Vagina (tissue), 2 donors: ENCODE measurements around the gene PNPLA2. TPM values are rescaled to one million over a fixed set of nuclear protein-coding genes. Genes with fewer than 3 reads are reported as not detected.

Experiments
- DNase-seq, 2 donors: peaks; one replicate each; pipeline ENCODE4 v3.0.0-alpha.2; 2017; ENCODE audit errors: extremely low spot score in 2 of 2
- H3K27ac ChIP-seq: fragments of 200-600 bp; sonication (generic); one replicate; pipeline ENCODE4 v1.5.1; 2019
- H3K27me3 ChIP-seq: fragments of 200-600 bp; sonication (generic); one replicate; pipeline ENCODE4 v1.5.1; 2019
- H3K36me3 ChIP-seq, 2 donors: fragments of 200-600 bp; sonication (generic); one replicate each; pipeline ENCODE4 v1.5.1; 2017 to 2019
- H3K4me1 ChIP-seq: fragments of 200-600 bp; sonication (generic); one replicate; pipeline ENCODE4 v1.5.1; 2019
- H3K4me3 ChIP-seq, 2 donors: fragments of 200-600 bp; sonication (generic); 1 replicate in 1 of 2; 2 replicates in 1 of 2; pipeline ENCODE4 v1.5.1; 2016 to 2019
- H3K9me3 ChIP-seq: fragments of 200-600 bp; sonication (generic); one replicate; pipeline ENCODE4 v1.5.1; 2019
- CTCF ChIP-seq, 3 experiments: fragments of 450-650 bp in 2 of 3; fragments of 200-600 bp in 1 of 3; sonication (generic) in 1 of 3; IDR thresholded peaks; one replicate each; pipeline ENCODE4 v1.5.1; 2017 to 2019; ENCODE audit warnings: antibody characterized with exemption in 3 of 3, mild to moderate bottlenecking in 2 of 3, moderate library complexity in 2 of 3
- POLR2A ChIP-seq, 2 donors: fragments of 450-650 bp; IDR thresholded peaks; one replicate each; pipeline ENCODE4 v1.6.1; 2017; ENCODE audit warnings: antibody characterized with exemption in 2 of 2, mild to moderate bottlenecking in 2 of 2, moderate library complexity in 2 of 2
- POLR2AphosphoS5 ChIP-seq, 2 donors: sonication (generic); formaldehyde crosslinking; IDR thresholded peaks; one replicate each; pipeline ENCODE4 v1.9.0; 2017; ENCODE audit warnings: antibody characterized with exemption in 2 of 2, mild to moderate bottlenecking in 2 of 2, low read depth in 1 of 2; ENCODE audit not compliant: insufficient read depth in 1 of 2
- intact Hi-C: fragments of 100-400 bp; cut with DNase I; formaldehyde crosslinking; loops from one replicate; pipeline ENCODE4 v1.15.1; 2023
- total RNA-seq: library from RNA; depleted of rRNA; stranded (reverse); fragments of >200 nt; gene quantifications from one replicate; pipeline ENCODE4 v1.2.3, GENCODE V29; 2016

The PNPLA2 gene
- total RNA-seq, 1 donor from 2014 or later = 103 TPM

- H3K4me3 ChIP-seq = peak overlapping the region; percentile 65 to 97
- intact Hi-C loops = no loop called here
- H3K4me1 ChIP-seq = peaks cover 37% of the 10 kb centered on the region
- H3K9me3 ChIP-seq = no peaks in the 10 kb centered on the region
- no peak for DNase-seq
- H3K36me3 ChIP-seq = peaks cover 0 to 12% of the 10 kb centered on the region in 2 donors
- no peaks in the 10 kb centered on the region for H3K27me3 ChIP-seq
- peak overlapping the region; percentile 87 for H3K27ac ChIP-seq
- TF ChIP-seq POLR2A (IDR thresholded peaks at IDR 0.05) (no peak), POLR2AphosphoS5 (IDR thresholded peaks at IDR 0.05; ENCODE audit: insufficient read depth in 1 of 2, low read depth in 1 of 2) (peak; percentile 19 to 66)
These were observed 21.2 kb upstream of the PNPLA2 start for GRCh38 chr11:797296-798092.

DNA sequence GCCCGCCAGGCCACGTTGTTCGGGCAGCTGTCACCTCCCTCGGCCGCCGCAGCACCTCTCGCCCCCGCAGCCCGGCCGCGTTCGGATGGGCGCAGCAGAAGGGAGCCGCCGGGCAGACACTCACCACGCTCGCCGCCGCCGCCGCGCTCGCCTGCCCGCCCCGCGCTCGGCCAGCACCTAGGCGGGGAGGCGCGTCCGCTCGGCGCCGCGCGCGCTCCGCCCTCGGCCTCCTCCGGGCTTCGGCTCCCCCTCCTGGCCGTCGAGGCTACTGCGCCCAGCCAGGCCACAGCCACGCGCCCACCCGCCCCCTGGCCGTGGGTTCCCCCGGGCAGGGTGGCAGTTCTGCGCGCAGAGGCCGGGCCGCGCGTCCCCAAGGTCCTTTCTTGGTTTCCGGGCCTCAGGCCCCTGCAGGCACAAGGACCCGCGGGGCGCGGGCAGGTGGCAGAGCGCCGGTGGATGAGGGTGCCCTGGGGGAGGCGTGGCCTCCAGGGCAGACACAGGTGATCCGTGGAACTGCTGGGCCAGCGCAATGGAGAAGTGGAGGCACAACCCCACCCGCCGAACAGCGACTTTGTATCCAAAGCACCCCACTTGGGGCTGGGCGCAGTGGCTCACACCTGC, 20.5 kb upstream of the PNPLA2 start, which contains the start of gene SLC25A22:
TSS of gene SLC25A22 (minus strand) at position 189 of the 621 bp plus-strand sequence. CDS start 3,275 bp downstream, outside the sequence.
- Histone ChIP-seq H3K4me1 (peaks cover 37% of the 10 kb centered on the region), H3K27me3 (no peaks in the 10 kb centered on the region), H3K36me3 (peaks cover 0 to 13% of the 10 kb centered on the region in 2 donors), H3K9me3 (no peaks in the 10 kb centered on the region), H3K27ac (peak within 1 kb of the TSS; percentile 87), H3K4me3 (peak within 1 kb of the TSS; percentile 65 to 97)
- no peak for TF ChIP-seq POLR2AphosphoS5 (IDR thresholded peaks at IDR 0.05; ENCODE audit: insufficient read depth in 1 of 2, low read depth in 1 of 2)
- peak; percentile 73 to 89 (median 77) for TF ChIP-seq CTCF (IDR thresholded peaks at IDR 0.05)
- no peak for DNase-seq
- intact Hi-C loops = no loop called here

DNA sequence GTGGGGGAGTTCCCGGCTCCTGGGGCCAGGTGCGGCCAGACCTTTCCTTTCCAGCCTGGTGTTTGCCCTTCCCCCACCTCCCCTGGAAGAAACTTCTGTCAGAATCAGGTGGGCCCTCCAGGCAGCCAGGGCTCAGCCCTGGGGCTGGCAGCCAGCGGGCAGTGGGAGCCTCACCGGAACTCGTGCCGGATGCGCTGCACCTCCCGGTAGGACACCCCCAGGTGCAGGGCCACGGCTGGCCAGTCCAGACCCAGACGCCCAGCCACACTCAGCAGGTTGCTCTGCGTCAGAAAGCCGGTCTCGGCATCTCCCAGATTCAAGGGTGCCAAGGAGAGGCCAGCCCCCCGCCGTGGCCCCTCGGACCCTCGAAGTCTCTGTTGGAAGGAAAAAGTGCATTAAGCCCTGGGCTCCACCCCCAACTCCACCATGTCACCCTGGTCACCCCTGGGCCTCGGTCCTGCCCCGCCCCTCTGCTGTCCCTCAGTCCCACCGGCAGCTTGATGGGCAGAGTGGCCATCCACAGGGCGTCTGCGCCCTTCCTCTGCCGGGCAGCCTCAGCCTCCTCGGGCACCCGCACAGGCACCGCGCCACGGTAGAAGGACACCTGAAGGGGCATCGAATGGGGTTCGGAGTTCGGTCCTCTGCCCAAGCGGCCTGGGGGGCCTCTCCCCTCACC, 18.9 kb upstream of the PNPLA2 start:
- Histone ChIP-seq H3K9me3 (no peaks in the 10 kb centered on the region), H3K4me1 (peaks cover 42% of the 10 kb centered on the region), H3K4me3 (no peak overlapping the region), H3K27me3 (no peaks in the 10 kb centered on the region), H3K36me3 (peaks cover 0 to 13% of the 10 kb centered on the region in 2 donors), H3K27ac (no peak overlapping the region)
- TF ChIP-seq POLR2AphosphoS5 (IDR thresholded peaks at IDR 0.05; ENCODE audit: insufficient read depth in 1 of 2, low read depth in 1 of 2) (no peak), POLR2A (IDR thresholded peaks at IDR 0.05) (no peak), CTCF (IDR thresholded peaks at IDR 0.05) (no peak)
- intact Hi-C loops = no loop called here
- no peak for DNase-seq

GRCh38 chr11:800473-800872, 18.2 kb upstream of the PNPLA2 start:
- Histone ChIP-seq H3K27ac (no peak overlapping the region), H3K9me3 (no peaks in the 10 kb centered on the region), H3K4me1 (peaks cover 39% of the 10 kb centered on the region), H3K27me3 (no peaks in the 10 kb centered on the region), H3K36me3 (peaks cover 0 to 13% of the 10 kb centered on the region in 2 donors), H3K4me3 (no peak overlapping the region)
- TF ChIP-seq CTCF (IDR thresholded peaks at IDR 0.05) (no peak), POLR2A (IDR thresholded peaks at IDR 0.05) (no peak), POLR2AphosphoS5 (IDR thresholded peaks at IDR 0.05; ENCODE audit: insufficient read depth in 1 of 2, low read depth in 1 of 2) (no peak)
- intact Hi-C loops = no loop called here
- no peak for DNase-seq

DNA sequence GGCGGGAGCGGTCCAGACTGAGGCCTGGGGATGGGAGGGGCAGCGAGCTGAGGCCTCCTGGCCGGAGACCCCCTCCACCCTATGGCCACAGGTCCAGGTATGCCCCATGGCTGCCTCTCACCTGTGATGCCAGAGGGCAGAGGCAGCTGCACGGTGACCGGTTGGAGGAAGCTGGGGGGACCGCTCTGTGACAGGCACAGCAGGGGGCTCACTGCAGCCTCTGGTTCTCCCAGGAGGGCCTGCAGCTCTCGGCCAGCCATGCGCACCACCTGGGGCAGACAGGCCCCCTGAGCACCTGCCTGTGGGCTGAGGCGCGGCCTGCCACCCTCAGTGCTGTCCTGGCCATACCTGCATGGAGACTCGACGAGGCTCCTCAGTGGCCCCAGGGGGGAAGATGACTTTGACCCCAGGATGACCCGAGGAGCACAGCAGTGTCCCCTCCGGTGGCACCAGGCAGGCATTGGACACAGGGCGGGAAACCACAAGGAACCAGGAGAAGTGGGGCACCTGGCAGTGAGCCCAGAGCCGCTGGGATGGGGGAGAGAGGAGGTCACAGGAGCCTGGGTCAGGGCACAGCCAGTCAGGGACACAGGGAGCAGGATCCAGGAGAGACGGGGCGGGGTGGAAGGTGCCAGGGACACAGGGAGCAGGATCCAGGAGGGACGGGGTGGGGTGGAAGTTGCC, 17.5 kb upstream of the PNPLA2 start:
- intact Hi-C loops = no loop called here
- no peak overlapping the region for H3K27ac ChIP-seq
- no peak for DNase-seq
- H3K4me1 ChIP-seq = peaks cover 34% of the 10 kb centered on the region
- TF ChIP-seq POLR2A (IDR thresholded peaks at IDR 0.05) (no peak), CTCF (IDR thresholded peaks at IDR 0.05) (no peak), POLR2AphosphoS5 (IDR thresholded peaks at IDR 0.05; ENCODE audit: insufficient read depth in 1 of 2, low read depth in 1 of 2) (no peak)
- H3K9me3 ChIP-seq = no peaks in the 10 kb centered on the region
- H3K36me3 ChIP-seq = peaks cover 0 to 13% of the 10 kb centered on the region in 2 donors
- no peaks in the 10 kb centered on the region for H3K27me3 ChIP-seq
- no peak overlapping the region for H3K4me3 ChIP-seq
